Mesenteric fat pad (tissue), 1 donor: ENCODE data around the gene ILF2. TPM values are rescaled to one million over a fixed set of nuclear protein-coding genes. Genes with fewer than 3 reads are reported as not detected.

Experiments used
- DNase-seq: peaks from one replicate; pipeline ENCODE4 v3.0.0-alpha.2; 2020; ENCODE audit warnings: low spot score
- total RNA-seq: library from RNA; stranded (reverse); fragmentation: NEBNext Ultra II Directional; extraction: Animal tissue kit (Norgen Biotek cat#: 25700); gene quantifications from one replicate; pipeline ENCODE4 v1.2.1, GENCODE V29; 2021
- donor health status: DM: yes; HTN: yes; CAD: no.

Gene ILF2
- total RNA-seq, 1 donor from 2014 or later: 116 TPM

DNA sequence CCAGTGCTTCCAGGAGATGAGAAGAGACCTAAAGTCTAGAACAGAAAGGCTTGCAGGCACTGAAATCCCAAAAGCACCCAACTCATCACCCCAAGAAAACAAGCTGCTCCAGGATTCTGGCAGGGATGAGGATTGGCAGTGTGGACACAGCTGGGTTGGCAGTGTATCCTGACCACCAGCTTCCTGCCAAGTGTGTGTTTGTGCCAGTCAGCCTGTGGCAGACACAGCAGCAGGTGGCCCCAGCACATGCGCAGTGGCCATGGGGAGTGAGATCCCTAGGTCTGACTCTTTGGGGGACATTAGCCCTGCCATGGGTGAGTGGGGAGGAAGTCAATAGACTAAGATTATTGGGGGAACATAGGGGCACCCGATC lies 20.9 kb downstream of the ILF2 start:
- DNase-seq: peak; percentile 86

DNA sequence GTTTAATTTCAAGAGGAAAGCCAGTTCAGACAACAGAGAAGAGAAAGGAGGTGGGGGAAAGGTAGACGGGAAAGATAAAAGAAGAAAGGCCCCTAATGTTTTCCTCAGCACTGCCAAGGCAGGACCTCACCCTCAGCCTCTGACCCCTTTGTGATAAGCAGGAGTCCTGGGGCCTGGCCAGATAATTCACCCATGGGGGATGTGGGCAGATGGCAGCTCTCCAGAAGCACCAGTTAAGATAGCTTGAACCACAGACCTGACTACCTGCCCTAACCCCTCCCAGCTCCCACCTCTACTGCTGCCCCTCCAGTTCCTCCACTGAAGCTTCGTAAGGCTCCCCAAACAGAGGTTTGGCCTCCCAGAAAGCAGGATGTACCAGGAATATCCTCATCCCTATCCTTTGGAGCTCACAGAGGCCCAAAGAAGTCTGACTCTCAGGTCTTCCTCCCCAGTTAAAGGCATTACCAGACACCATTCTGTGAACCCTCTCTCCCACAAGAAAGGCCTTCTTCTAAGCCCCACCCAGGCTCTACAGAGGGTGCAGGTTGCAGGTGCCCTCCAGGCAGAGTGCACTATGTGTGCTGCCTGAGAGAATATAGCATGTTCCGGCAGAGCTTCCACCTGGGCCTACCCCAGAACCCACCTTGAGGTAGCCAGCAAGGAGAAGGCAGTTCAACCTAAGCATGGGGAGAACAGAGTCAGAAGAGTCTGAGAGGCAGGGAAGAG lies 21.5 kb downstream of the ILF2 start:
- peak; percentile 47 for DNase-seq

DNA sequence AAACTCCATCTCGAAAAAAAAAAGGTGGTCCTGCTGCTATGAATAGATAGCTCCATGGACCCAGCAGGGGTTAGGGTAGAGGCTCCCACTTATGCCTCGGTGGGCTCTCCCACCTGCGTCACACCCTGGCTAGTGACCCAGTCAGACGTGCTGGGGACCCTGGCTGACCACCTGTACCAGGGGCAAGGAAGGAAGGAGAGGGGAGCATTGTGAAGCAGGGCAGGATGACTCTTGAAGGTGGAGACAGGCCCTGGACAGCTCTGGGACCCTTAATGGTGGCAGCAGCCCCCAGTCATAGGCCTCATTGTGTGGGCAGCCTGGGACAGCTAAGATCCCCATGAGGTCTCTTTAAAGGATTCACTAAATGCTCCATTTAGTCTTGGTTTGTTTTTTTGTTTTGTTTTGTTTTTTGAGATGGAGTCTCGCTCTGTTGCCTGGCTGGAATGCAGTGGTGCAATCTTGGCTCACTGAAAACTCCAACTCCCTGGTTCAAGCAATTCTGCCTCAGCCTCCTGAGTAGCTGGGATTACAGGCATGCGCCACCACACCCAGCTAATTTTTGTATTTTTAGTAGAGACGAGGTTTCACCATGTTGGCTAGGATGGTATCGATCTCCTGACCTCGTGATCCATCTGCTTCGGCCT lies 22.7 kb downstream of the ILF2 start:
- peak; percentile 60 for DNase-seq

DNA sequence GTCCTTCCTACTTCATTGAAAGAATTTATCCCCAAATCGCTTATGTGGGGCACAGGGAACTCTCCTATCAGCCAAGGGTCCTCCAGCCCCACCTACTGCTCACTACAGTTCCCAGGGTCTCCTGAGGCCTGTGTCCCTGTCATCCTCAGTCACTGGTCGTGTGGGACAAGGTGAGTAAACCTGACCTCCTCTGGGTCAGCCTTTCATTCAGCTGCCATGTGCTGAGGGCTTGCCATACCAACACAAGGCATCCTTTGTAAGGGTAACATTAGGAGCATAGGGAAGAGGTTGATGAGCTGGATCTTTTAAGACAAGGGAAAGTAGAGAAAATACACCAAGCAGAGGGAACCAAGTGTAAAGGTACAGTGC lies 23.5 kb downstream of the ILF2 start:
- peak; percentile 4 for DNase-seq

DNA sequence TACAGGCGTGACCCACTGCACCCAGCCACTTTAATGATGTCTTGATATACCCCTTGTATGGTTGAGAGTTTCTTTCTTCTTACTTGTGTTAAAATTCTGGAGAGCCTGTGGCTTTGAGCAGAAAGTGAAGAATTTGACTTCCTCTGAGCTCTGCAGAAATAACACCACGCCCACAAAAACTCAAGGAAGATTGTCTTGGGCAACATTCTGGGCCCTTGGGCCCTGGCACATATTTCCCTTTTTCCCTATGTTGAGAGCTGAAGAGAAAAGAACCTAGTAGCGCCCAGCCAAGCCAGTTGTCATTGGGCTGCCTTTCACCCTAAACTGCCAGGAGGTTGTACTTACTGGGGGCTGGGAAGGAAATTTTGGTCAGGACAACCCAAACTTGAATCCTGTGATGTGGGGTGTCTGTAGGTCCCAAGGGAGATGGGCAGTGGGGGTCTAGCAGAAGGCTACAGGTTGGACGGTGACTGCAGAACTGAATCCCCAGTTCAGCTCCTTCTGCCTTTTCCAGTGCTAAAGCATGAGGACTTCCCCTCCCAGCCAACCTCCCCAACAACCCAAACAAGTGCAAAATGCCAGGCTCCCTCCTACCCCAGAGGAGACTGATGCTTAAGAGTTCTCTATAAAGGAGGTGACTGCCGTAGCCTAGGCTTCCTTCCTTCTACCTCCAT lies 24.0 kb downstream of the ILF2 start:
- peak; percentile 26 for DNase-seq

DNA sequence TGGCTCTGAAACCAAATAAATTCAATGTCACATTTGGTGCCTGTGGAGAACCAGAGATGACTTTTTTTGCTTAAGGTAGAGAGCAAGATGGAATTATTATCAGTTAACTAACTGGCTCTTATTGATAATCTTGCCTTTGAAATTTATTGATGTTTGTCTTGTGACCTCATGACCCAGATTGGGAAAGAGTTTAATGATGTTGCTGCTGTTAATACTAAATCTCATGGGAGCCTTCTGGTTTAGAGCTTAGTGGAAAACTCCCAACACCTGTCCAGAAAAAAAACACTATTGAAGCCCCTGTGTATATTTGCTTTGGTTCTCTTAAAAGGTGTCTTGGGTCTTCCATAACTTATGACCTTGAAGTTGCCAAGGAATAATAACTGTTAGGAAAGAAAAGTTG lies 27.0 kb downstream of the ILF2 start:
- no peak for DNase-seq

DNA sequence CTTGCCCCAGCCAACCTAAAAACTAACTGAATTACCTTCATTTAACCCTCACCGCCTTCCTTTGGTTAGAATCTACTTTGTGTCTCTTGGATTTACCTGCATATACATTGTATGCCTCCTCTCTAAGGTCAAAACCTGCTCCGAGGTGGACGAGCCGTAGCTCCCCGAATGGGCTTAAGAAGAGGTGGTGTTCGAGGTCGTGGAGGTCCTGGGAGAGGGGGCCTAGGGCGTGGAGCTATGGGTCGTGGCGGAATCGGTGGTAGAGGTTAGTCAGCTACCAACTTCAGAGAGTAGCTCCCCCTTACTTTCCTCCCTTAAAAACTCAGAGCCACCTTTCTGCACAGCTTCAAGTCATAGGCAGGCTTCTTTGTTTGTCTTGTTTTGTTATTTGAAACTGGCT lies 27.7 kb downstream of the ILF2 start:
- peak; percentile 82 for DNase-seq

DNA sequence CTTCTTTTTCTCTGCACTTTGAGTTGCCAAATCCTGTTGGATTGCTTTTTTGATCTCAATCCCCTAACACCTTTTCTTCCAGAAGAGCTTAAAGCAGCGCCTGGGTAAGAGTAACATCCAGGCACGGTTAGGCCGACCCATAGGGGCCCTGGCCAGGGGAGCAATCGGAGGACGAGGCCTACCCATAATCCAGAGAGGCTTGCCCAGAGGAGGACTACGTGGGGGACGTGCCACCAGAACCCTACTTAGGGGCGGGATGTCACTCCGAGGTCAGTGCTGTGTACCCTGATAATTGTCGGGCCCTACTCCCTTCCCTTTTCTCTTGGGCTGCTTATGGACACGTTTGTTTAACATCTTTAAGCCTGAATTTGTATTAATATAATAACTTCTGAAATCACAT lies 28.6 kb downstream of the ILF2 start:
- peak; percentile 74 for DNase-seq

DNA sequence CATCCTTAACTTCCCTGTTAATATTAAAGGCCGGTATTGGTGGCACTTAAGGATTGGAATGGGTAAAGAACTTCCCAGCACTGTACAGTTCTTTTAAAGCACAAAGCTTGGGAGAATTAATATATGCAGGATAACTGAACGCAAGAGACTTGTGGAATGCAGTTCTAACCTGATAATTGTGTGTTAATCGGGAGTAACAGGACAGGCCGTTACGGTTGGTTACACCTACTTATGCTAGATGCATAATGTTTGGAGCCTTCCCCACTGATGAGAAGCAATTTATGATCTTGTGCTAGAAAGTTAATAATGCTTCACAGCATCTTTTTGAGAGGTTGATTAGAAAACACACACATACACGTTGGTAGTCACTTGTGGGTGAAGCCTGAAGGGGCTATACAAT lies 29.9 kb downstream of the ILF2 start:
- no peak for DNase-seq

DNA sequence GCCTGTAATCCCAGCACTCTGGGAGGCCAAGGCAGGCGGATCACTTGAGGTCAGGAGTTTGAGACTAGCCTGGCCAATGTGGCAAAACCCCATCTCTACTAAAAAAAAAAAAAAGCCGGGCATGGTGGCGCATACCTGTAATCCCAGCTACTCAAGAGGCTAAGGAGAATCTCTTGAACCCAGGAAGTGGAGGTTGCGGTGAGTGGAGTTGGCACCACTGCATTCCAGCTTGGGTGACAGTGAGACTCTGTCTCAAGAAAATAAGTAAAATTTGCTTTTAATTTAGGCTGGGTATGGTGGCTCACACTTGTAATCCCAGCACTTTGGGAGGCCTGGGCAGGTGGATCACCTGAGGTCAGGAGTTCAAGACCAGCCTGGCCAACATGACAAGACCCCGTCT lies 30.6 kb downstream of the ILF2 start:
- peak; percentile 37 for DNase-seq

DNA sequence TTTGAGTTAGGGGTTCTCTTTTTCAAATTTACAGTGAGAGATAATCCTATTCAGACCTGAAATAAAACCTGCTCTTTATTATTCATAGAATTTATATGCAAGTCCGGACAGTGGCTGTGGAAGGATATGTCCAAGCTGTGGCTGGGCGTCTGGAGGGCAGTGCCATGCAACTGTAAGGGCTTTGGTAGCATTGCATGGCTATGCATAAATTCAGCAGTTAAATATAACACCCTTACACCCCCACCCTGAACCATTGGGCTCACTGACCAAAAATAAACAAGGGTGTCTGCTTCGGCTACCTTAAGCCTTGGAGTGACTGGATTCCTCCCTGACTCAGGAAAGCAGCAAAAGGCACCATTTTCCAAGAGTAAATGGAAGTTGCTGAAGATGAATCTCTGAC lies 31.5 kb downstream of the ILF2 start:
- DNase-seq: peak; percentile 26

DNA sequence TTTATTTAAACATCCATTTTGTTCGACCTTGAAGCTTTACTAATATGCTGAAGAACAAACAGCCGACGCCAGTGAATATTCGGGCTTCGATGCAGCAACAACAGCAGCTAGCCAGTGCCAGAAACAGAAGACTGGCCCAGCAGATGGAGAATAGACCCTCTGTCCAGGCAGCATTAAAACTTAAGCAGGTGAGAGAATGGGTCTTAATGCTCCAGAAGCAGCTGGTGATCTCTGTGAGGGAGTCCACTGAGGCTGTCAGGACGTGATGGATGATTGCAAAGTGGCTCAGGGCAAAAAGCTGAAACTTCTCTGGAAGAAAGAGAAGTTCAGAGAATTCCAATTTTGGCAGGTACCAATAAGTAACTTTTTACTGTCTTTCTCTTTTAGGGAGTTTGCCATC lies 32.5 kb downstream of the ILF2 start:
- no peak for DNase-seq

DNA sequence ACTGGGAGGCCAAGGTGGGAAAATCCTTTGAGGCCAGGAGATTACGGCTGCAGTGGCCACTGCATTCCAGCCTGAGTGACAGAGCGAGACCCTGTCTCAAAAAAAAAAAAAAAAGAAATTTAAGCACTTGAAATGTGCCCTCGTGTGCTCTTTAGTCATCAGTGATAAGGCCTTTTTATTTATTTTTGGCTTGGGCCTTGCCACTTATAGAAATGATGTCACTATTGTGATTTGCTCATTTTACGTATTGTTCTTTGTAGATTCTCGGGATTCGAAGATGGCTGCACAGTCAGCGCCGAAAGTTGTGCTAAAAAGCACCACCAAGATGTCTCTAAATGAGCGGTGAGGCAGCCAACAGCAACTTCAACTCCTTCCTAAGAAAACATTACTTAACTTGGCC lies 34.5 kb downstream of the ILF2 start:
- DNase-seq: no peak

DNA sequence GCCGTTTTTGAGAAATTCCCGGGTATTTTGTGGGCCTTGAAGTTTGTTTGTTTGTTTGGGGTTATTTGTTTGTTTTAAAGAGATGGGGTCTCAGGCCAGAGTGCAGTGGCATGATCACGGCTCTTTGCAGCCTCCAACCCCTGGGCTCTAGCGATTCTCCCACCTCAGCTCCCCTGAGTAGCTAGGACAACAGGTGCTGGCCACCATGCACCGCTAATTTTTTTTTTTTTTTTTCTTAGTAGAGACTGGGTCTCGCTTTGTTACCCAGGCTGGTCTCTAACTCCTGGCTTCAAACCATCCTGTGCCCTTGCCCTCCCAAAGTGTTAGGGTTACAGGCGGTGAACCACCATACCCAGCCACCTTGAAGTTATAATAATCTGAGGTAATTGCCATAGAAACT lies 34.9 kb downstream of the ILF2 start:
- DNase-seq: no peak

DNA sequence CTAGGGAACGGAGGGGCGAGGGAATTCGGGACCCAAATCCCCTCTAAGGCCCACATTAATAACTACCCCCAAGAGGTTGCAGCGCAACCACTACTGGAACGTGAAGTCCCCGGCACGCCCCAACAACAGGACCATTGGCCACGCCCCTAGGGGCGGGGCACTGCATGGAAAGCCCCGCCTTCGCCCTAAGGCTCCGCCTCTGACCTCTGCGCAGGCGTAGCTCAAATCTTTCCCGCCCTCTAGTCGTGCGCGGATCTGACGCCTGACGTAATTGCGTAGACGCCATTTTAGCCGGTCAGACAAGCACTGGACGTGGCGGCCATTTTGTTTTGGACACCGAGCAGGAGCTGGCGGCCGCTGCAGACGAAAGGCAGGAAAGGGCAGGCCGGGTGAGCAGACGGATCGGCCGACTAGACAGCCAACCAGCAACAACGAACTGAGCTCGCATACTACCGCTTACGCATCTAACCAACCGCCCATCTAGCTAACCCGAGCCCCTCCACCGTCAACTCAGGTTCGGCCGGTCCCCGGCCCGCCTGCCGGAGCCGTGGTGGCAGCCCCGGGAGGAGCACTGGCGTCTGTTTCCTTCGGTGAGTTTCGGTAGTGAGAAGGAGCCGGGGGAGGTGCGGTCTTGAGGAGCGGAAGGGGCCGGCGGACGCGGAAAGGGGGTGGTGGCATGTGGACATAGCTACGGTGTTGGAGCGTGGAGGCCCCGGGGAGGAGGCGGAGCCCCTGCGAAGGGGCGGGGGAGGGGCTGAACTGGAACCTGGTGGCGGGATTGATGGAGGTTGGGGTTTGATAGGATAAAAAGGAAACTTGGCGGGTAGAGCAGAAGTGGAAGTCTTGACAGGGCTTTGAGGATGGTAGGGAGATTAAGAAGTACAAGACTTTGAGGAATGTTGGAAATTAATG lies 36.8 kb downstream of the ILF2 start, which contains the start of gene CHTOP:
TSS of gene CHTOP (plus strand) at position 313 of the 912 bp plus-strand sequence. CDS start 2,523 bp downstream, outside the sequence.
- DNase-seq: peak; percentile 98

DNA sequence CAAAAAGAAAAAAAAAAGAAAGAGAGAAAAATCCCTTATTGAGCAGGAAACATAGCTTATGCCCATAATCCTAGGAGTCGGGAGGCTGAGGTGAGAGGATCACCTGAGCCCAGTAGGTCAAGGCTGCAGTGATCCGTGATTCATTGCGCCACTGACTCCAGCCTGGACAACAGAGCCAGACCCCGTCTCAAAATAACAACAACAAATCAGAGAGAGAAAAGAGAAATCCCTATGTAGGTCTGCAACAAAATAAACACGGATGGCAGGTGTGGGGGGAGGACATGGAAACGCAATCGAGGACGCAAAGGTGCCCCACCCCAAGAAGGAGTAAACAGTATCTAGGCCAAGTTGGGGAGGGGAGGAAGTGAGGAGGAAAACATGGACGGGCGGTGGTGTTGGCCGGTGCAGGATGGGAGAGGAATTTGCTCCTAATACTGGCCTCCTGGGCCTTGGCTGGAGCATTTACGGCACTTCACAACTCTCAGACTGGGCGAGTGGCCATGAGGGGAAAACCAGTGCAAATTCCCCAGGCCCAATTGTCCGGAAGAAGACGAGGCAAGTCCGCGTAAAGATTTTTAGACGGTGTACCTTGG lies 37.5 kb downstream of the ILF2 start:
- DNase-seq: no peak

DNA sequence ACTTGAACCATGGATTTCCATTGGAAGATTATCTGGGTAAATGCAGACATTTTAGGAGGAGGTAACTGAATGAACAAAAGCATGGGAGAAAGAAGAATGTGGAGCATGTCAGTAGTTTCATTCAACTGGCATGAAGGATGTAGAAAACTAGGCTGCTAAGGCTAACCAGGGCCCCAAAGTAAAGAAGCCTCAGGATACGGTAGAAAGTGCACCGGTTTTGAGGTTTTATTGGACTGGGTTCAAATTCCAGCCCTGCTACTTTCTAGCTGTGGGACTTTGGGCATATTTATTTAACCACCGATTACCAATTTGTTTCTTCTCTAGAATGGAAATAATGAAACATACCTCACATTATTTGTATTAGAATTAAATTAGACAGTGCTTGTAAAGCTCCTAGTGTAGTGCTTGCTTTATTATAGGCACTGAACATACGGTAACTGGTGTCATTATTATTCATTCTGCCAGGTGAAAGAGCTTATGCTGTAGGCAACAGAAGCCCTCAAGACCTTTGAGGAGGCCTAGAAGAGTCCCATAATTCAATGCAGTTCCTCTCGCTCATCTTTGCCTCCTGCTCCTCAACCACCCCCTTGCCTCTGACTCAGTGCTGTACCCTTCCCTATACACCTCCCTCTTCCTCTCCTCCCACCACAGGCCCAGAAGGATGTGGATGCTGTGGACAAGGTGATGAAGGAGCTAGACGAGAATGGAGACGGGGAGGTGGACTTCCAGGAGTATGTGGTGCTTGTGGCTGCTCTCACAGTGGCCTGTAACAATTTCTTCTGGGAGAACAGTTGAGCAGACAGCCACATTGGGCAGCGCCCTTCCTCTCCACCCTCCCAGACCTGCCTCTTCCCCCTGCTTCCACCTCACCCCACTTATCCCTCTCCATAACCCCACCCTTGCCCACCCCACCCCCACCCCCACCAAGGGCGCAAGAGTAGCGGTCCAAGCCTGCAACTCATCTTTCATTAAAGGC lies 39.5 kb downstream of the ILF2 start:
- peak; percentile 33 for DNase-seq

DNA sequence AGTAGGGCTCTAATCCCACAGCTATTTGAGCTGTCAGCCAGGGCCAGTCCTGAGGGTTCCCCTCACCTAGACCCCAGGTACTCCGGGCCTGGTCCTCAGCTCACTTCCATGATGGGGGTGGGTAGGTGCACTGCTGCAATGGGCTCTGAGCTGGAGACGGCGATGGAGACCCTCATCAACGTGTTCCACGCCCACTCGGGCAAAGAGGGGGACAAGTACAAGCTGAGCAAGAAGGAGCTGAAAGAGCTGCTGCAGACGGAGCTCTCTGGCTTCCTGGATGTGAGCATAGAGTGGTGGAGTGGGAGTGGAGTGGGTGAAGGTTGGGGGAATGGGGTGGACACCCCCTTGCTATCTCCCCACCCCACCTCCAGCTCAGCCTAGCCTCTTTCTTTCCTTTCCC lies 40.4 kb downstream of the ILF2 start:
- peak; percentile 85 for DNase-seq

DNA sequence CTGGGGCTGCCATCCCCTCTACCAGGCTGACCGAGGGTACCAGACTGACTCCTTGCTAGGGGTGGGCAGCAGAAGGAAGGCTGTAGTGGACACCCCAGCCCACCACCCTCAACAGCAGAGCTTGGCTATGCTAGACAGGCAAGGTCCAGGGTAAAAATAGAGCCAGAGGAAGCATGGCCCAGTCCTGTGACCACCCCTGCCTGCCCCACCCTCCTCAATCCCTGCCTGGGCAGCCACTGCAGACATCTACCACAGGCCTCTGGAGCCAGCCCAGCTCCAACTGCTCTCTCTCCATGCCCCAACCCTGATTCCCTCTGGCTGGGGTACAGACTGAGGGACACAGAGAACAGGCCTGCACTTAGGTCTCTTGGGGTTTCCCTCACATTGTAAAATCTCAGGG lies 40.8 kb downstream of the ILF2 start:
- DNase-seq: peak; percentile 68

DNA sequence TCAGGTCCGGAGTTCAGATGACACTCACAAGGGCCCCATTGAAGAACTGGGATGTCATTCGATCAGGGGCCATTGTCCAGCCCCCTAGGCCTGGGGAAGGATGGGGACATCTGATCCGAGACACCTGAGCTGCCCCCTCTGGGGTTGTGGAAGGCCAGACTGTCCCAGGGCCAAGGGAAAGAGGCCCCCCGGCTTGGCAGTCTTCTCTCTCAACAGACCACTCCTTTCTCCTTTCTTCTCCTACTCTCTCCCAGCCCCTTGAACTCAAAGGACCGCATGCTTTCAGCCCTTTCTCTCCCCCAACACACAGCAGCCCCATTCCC lies 41.5 kb downstream of the ILF2 start:
- no peak for DNase-seq
